MCF 10A (cell line): Measurements from ENCODE around the gene LRRC32. TPM values are rescaled to one million over a fixed set of nuclear protein-coding genes. Genes with fewer than 3 reads are reported as not detected.

ENCODE experiments used
- BruUV-seq: library from RNA; stranded (reverse); fragments of 400-500 nt; replicated peaks from 2 replicates; lab custom pipeline; 2021; lab: Mats Ljungman, UMichigan
- CTCF ChIA-PET: fragments of 300-600 bp; sonication (Branson Sonifier 250); formaldehyde crosslinking; extraction: SDS; loops from one replicate; lab custom pipeline; 2021; ENCODE audit warnings: antibody characterized with exemption, inconsistent platforms; lab: Yijun Ruan, JAX
- POLR2A ChIA-PET: fragments of 300-600, 350-650 bp; sonication (Branson Sonifier 250); formaldehyde crosslinking; extraction: SDS; loops from one replicate; lab custom pipeline; 2020; ENCODE audit warnings: antibody characterized with exemption, inconsistent platforms; lab: Yijun Ruan, JAX
- DNase-seq: peaks from one replicate; pipeline ENCODE4 v3.0.0-alpha.2; 2018; ENCODE audit not compliant: unreplicated experiment
- H3K27ac Mint-ChIP-seq: one replicate; pipeline ENCODE4 v1.8.0; 2022; ENCODE audit warnings: mild to moderate bottlenecking, low read depth, mixed read lengths; ENCODE audit not compliant: unreplicated experiment
- H3K27me3 Mint-ChIP-seq: one replicate; pipeline ENCODE4 v1.8.0; 2022; ENCODE audit warnings: mixed read lengths; ENCODE audit not compliant: insufficient read depth, unreplicated experiment
- H3K36me3 Mint-ChIP-seq: one replicate; pipeline ENCODE4 v1.8.0; 2022; ENCODE audit warnings: mild to moderate bottlenecking, moderate library complexity, mixed read lengths; ENCODE audit not compliant: insufficient read depth, unreplicated experiment
- H3K4me1 Mint-ChIP-seq: one replicate; pipeline ENCODE4 v1.8.0; 2022; ENCODE audit warnings: mixed read lengths; ENCODE audit not compliant: insufficient read depth, unreplicated experiment
- H3K4me3 Mint-ChIP-seq: one replicate; pipeline ENCODE4 v1.8.0; 2022; ENCODE audit warnings: mild to moderate bottlenecking, moderate library complexity, mixed read lengths; ENCODE audit not compliant: unreplicated experiment
- H3K9me3 Mint-ChIP-seq: one replicate; pipeline ENCODE4 v1.8.0; 2022; ENCODE audit warnings: mixed read lengths; ENCODE audit not compliant: unreplicated experiment
- CTCF ChIP-seq: fragments of 200-600 bp; IDR thresholded peaks from one replicate; pipeline ENCODE4 v1.8.0; 2022; ENCODE audit warnings: antibody characterized with exemption, mild to moderate bottlenecking; ENCODE audit not compliant: unreplicated experiment
- intact Hi-C: fragments of 100-400 bp; cut with micrococcal nuclease; formaldehyde crosslinking; loops from 2 replicates; pipeline ENCODE4 v1.14.1; 2022
- total RNA-seq: library from RNA; stranded (reverse); gene quantifications from 2 replicates; pipeline ENCODE4 v1.2.3, GENCODE V29; 2022

LRRC32 gene
- total RNA-seq, 1 experiment from 2014 or later: not detected

GRCh38 chr11:76696756-76697155 lies 26.2 kb upstream of the LRRC32 start:
- TF ChIP-seq CTCF: no peak
- POLR2A ChIA-PET: no interaction called here
- Mint-ChIP-seq H3K4me1 (peaks cover 16% of the 10 kb centered on the region), H3K9me3 (no peaks in the 10 kb centered on the region), H3K4me3 (no peak overlapping the region), H3K36me3 (no peaks in the 10 kb centered on the region), H3K27me3 (no peaks in the 10 kb centered on the region), H3K27ac (no peak overlapping the region)
- no TSS peak for BruUV-seq
- CTCF ChIA-PET: no interaction called here
- intact Hi-C loops: no loop called here
- DNase-seq: no peak

GRCh38 chr11:76695771-76696170 lies 25.2 kb upstream of the LRRC32 start:
- TF ChIP-seq CTCF: no peak
- Mint-ChIP-seq H3K4me1 (peaks cover 14% of the 10 kb centered on the region), H3K27me3 (no peaks in the 10 kb centered on the region), H3K27ac (no peak overlapping the region), H3K36me3 (no peaks in the 10 kb centered on the region), H3K9me3 (no peaks in the 10 kb centered on the region), H3K4me3 (no peak overlapping the region)
- ChIA-PET CTCF (interaction anchor here (1.1 kb wide), 1 partner anchor 53 kb away, joined by 4 read pairs; no protein-coding TSS in a partner anchor), POLR2A (no interaction called here)
- BruUV-seq: no TSS peak
- no peak for DNase-seq
- intact Hi-C loops: no loop called here

- Mint-ChIP-seq H3K9me3 (no peaks in the 10 kb centered on the region), H3K4me3 (no peak overlapping the region), H3K4me1 (peaks cover 12% of the 10 kb centered on the region), H3K36me3 (no peaks in the 10 kb centered on the region), H3K27ac (no peak overlapping the region), H3K27me3 (no peaks in the 10 kb centered on the region)
- POLR2A ChIA-PET: no interaction called here
- TF ChIP-seq CTCF: no peak
- DNase-seq: no peak
- CTCF ChIA-PET: interaction anchor here (1.1 kb wide), 1 partner anchor 53 kb away, joined by 4 read pairs; no protein-coding TSS in a partner anchor
- intact Hi-C loops: no loop called here
- no TSS peak for BruUV-seq
Measured at GRCh38 chr11:76695133-76695532, 24.6 kb upstream of the LRRC32 start.

- no TSS peak for BruUV-seq
- peak; percentile 25 for DNase-seq
- POLR2A ChIA-PET: no interaction called here
- H3K4me1 Mint-ChIP-seq: peaks cover 9% of the 10 kb centered on the region
- no peak overlapping the region for H3K4me3 Mint-ChIP-seq
- intact Hi-C loops: no loop called here
- no peak overlapping the region for H3K27ac Mint-ChIP-seq
- no peaks in the 10 kb centered on the region for H3K9me3 Mint-ChIP-seq
- CTCF ChIA-PET: interaction anchor here (1.1 kb wide), 2 partner anchors 52 to 376 kb away, joined by 4 read pairs; no protein-coding TSS in a partner anchor
- H3K36me3 Mint-ChIP-seq: no peaks in the 10 kb centered on the region
- no peak for TF ChIP-seq CTCF
- no peaks in the 10 kb centered on the region for H3K27me3 Mint-ChIP-seq
Measured at GRCh38 chr11:76694664-76695063, 24.1 kb upstream of the LRRC32 start.
